Colonic mucosa (tissue), 4 donors: ENCODE data around the gene EML6. TPM values are rescaled to one million over a fixed set of nuclear protein-coding genes. Genes with fewer than 3 reads are reported as not detected.

Source experiments
- DNase-seq: peaks from one replicate; pipeline ENCODE4 v3.0.0-alpha.2; 2020
- H3K27ac ChIP-seq: fragments of 200-600 bp; one replicate; pipeline ENCODE4 v1.8.0; 2021
- H3K27me3 ChIP-seq: fragments of 200-600 bp; one replicate; pipeline ENCODE4 v1.8.0; 2021
- H3K36me3 ChIP-seq: fragments of 200-600 bp; one replicate; pipeline ENCODE4 v1.8.0; 2021
- H3K4me1 ChIP-seq: fragments of 200-600 bp; one replicate; pipeline ENCODE4 v1.8.0; 2021; ENCODE audit warnings: mild to moderate bottlenecking
- H3K4me3 ChIP-seq: fragments of 200-600 bp; one replicate; pipeline ENCODE4 v1.8.0; 2021
- H3K9ac ChIP-seq, 2 donors: one replicate each; pipeline ENCODE4 v1.7.0; 2013; ENCODE audit warnings: control low read depth in 2 of 2, low read depth in 2 of 2, low read length in 2 of 2
- H3K9me3 ChIP-seq: fragments of 200-600 bp; one replicate; pipeline ENCODE4 v1.8.0; 2021
- CTCF ChIP-seq: fragments of 200-600 bp; IDR thresholded peaks from one replicate; pipeline ENCODE4 v1.8.0; 2022; ENCODE audit warnings: antibody characterized with exemption, mild to moderate bottlenecking
- intact Hi-C: fragments of 100-400 bp; cut with DNase I; formaldehyde crosslinking; loops from one replicate; pipeline ENCODE4 v1.14.1; 2022
- total RNA-seq, 2 donors: library from RNA; stranded (reverse); fragmentation: NEBNext Ultra II Directional in 1 of 2; extraction: Animal tissue kit (Norgen Biotek cat#: 25700) in 1 of 2; gene quantifications; one replicate each; pipeline ENCODE4 v1.2.1, GENCODE V29; 2021
- donor health status: healthy.
- donor health status: DM: no; HTN: no; CAD: no.
- donor health status: DM: no; HTN: no; CAD: no.

EML6 gene
- total RNA-seq, 2 donors from 2014 or later = 2.1 to 2.5 TPM

DNA sequence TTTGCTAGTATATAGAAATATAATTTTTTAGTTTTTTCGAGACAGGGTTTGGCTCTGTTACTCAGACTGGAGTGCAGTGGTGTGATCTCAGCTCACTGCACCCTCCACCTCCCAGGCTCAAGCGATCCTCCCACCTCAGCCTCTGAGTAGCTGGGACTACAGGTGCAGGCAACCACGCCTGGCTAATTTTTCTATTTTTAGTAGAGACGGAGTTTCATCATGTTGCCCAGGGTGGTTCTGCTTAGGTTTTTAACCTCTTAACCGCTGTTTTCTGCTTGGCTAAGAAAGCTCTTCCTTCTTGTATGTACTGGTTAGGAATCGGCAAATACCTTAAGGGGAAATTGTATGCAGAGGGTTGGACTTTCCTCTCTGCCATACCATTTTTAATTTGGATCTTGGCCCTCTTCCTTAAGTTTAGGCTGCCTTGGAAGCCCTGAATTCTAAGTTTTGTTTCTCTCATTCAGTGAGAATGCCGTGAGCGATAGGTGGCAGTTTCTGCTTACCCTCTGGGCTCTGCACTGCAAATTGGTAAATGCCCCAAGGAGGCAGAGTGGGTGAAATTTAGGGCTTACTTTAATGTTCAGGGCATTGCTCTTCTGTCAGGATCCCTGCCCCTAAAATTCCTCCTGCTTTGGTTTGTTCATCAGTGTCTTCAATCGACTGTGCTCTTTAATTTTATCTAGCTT lies 32.3 kb downstream of the EML6 start:
- no peak for TF ChIP-seq CTCF
- DNase-seq = no peak
- no peaks in the 10 kb centered on the region for H3K27me3 ChIP-seq
- no peak overlapping the region for H3K9ac ChIP-seq
- H3K27ac ChIP-seq = no peak overlapping the region
- no peaks in the 10 kb centered on the region for H3K9me3 ChIP-seq
- no peak overlapping the region for H3K4me3 ChIP-seq
- intact Hi-C loops = no loop called here
- H3K4me1 ChIP-seq = no peaks in the 10 kb centered on the region
- no peaks in the 10 kb centered on the region for H3K36me3 ChIP-seq

DNA sequence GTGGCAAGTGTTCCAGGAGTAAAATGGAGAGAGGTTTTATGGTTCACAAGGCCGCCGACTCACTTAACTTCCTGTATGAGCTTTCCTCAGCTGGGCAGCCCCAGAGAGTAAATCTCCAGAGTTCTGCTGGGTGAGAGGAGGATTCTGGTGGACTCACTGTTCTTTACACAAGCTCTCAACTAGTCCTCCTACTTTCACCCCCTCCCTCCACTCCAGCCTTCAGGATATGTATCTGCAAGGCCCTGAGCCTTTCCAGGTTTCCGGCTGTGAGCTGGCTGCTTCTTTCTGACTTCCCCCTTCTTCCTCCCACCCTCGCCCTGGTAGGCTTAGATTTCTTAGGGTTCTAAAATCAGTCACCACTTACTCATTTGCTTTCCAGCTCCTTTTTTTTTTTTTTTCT lies 34.0 kb downstream of the EML6 start:
- no peak for DNase-seq
- H3K36me3 ChIP-seq = no peaks in the 10 kb centered on the region
- TF ChIP-seq CTCF = no peak
- H3K9ac ChIP-seq = no peak overlapping the region
- no peak overlapping the region for H3K4me3 ChIP-seq
- H3K9me3 ChIP-seq = no peaks in the 10 kb centered on the region
- H3K27me3 ChIP-seq = no peaks in the 10 kb centered on the region
- H3K27ac ChIP-seq = no peak overlapping the region
- intact Hi-C loops = no loop called here
- no peaks in the 10 kb centered on the region for H3K4me1 ChIP-seq

DNA sequence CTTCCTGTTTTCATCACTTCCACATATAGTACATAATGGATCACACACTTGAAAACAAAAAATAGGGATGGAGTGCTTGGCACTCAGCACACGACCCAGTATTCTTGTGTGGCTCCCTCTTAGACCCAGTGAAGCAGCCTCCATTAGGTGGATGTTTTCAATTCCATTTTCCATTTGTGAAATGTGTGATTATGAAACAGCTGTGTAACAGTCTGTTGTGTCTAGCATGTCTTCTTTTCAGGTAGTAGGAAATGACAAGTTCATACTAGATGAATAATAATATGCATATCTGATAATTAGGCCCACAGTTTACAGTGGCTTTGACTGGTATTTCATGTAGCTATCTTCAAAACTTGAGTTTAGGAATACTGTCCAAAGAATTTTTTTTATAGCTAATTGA lies 35.5 kb downstream of the EML6 start:
- Histone ChIP-seq H3K27ac (no peak overlapping the region), H3K9ac (no peak overlapping the region), H3K4me3 (no peak overlapping the region), H3K4me1 (no peaks in the 10 kb centered on the region), H3K9me3 (no peaks in the 10 kb centered on the region), H3K36me3 (no peaks in the 10 kb centered on the region), H3K27me3 (no peaks in the 10 kb centered on the region)
- no peak for DNase-seq
- intact Hi-C loops = no loop called here
- no peak for TF ChIP-seq CTCF

DNA sequence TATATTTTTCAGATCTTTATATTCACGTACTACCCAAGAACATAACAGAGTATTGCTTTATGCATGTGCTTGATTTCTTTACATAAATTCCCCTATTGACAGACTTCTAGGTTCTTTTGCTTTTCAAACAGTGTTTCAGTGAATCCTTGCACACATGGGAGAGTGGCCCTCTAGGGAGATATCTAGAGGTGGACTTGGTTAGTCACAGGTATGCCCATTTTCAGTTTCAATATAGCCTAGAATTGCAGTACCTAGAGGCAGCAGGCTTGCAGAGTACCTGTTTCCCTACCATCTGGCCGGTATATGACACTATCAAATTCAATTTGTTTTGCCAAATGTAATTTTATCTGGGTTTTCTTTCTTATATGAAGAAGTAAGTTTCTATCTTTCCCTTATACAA lies 36.8 kb downstream of the EML6 start:
- no peak overlapping the region for H3K4me3 ChIP-seq
- no peaks in the 10 kb centered on the region for H3K36me3 ChIP-seq
- DNase-seq = no peak
- intact Hi-C loops = no loop called here
- no peaks in the 10 kb centered on the region for H3K9me3 ChIP-seq
- no peak overlapping the region for H3K27ac ChIP-seq
- H3K9ac ChIP-seq = no peak overlapping the region
- no peaks in the 10 kb centered on the region for H3K27me3 ChIP-seq
- no peaks in the 10 kb centered on the region for H3K4me1 ChIP-seq
- TF ChIP-seq CTCF = no peak

- DNase-seq = peak; percentile 30
- H3K4me3 ChIP-seq = no peak overlapping the region
- H3K9ac ChIP-seq = no peak overlapping the region
- no peaks in the 10 kb centered on the region for H3K9me3 ChIP-seq
- H3K27ac ChIP-seq = no peak overlapping the region
- H3K36me3 ChIP-seq = no peaks in the 10 kb centered on the region
- no peaks in the 10 kb centered on the region for H3K27me3 ChIP-seq
- intact Hi-C loops = no loop called here
- no peaks in the 10 kb centered on the region for H3K4me1 ChIP-seq
- TF ChIP-seq CTCF = no peak
Measured at GRCh38 chr2:54763636-54764291, 40.3 kb downstream of the EML6 start.
